ENCODE measurements around the gene SRD5A1.

GRCh38 chr5:6667648-6668047 is 34.4 kb downstream of the SRD5A1 start:
- TF ChIP-seq EZH2phosphoT487 (IDR thresholded peaks at IDR 0.05), result no peak
- no peak for TF ChIP-seq EZH2 (IDR thresholded peaks at IDR 0.05)
- TF ChIP-seq CTCF (IDR thresholded peaks at IDR 0.05), result no peak

Measured in neural progenitor cell (in vitro differentiated cells).